Endodermal cell (in vitro differentiated cells): ENCODE results near the gene SLC12A6. TPM values are rescaled to one million over a fixed set of nuclear protein-coding genes. Genes with fewer than 3 reads are reported as not detected.
"Not testable (repeated sequence)": the region's sequence is repeated elsewhere in the genome, so short reads cannot be mapped to it uniquely, and the experiment has no call there.

Experiments
- DNase-seq: peaks from one replicate; pipeline ENCODE4 v3.0.0-alpha.2; 2017
- H3K27ac ChIP-seq: 2 replicates; pipeline ENCODE4 v1.5.1; 2013; ENCODE audit warnings: mild to moderate bottlenecking, low read depth, low read length, moderate library complexity
- H3K27me3 ChIP-seq: 2 replicates; pipeline ENCODE4 v1.6.1; 2013; ENCODE audit warnings: mild to moderate bottlenecking, low read length, moderate library complexity; ENCODE audit not compliant: insufficient read depth, control insufficient read depth, poor library complexity, severe bottlenecking
- H3K36me3 ChIP-seq: 2 replicates; pipeline ENCODE4 v1.7.0; 2013; ENCODE audit warnings: mild to moderate bottlenecking, low read length, moderate library complexity; ENCODE audit not compliant: control insufficient read depth, insufficient read depth
- H3K4me1 ChIP-seq: one replicate; pipeline ENCODE4 v1.7.0; 2013; ENCODE audit warnings: low read length; ENCODE audit not compliant: control insufficient read depth, insufficient read depth
- H3K4me3 ChIP-seq: 2 replicates; pipeline ENCODE4 v1.5.1; 2013; ENCODE audit warnings: mild to moderate bottlenecking, low read length, moderate library complexity
- H3K9ac ChIP-seq: 2 replicates; pipeline ENCODE4 v1.6.1; 2013; ENCODE audit warnings: mild to moderate bottlenecking, low read length, moderate library complexity; ENCODE audit not compliant: poor library complexity, severe bottlenecking; ENCODE audit errors: extremely low read depth
- H3K9me3 ChIP-seq: 2 replicates; pipeline ENCODE4 v1.6.1; 2013; ENCODE audit warnings: mild to moderate bottlenecking, low read length, moderate library complexity; ENCODE audit not compliant: control insufficient read depth
- H3K27ac Mint-ChIP-seq: 2 replicates; pipeline ENCODE4 v1.8.0; 2020; ENCODE audit warnings: mixed read lengths
- H3K27me3 Mint-ChIP-seq: 2 replicates; pipeline ENCODE4 v1.8.0; 2021; ENCODE audit warnings: mild to moderate bottlenecking, mixed read lengths; ENCODE audit not compliant: insufficient read depth
- H3K36me3 Mint-ChIP-seq: 2 replicates; pipeline ENCODE4 v1.8.0; 2020; ENCODE audit warnings: low read depth, mixed read lengths
- H3K4me1 Mint-ChIP-seq: 2 replicates; pipeline ENCODE4 v1.8.0; 2020; ENCODE audit warnings: mixed read lengths
- H3K4me3 Mint-ChIP-seq: 2 replicates; pipeline ENCODE4 v1.8.0; 2020; ENCODE audit warnings: mild to moderate bottlenecking, moderate library complexity, mixed read lengths
- H3K9me3 Mint-ChIP-seq: 2 replicates; pipeline ENCODE4 v1.8.0; 2020; ENCODE audit warnings: mild to moderate bottlenecking, mixed read lengths
- WGBS, 2 experiments: methylation state at CpG; one replicate each; pipeline versions ENCODE4 v1.1.5 to v1.1.7; 2013; ENCODE audit warnings: missing lambda C conversion rate in 2 of 2, mixed read lengths in 1 of 2; ENCODE audit not compliant: insufficient coverage in 1 of 2, insufficient read length in 1 of 2; 5-methylcytosine and 5-hydroxymethylcytosine counted together
- long read RNA-seq, 4 experiments: library from polyadenylated mRNA in 2 of 4; library from RNA in 1 of 4; library from capped mRNA in 1 of 4; stranded (forward) in 3 of 4; unstranded in 1 of 4; transcript quantifications; one replicate each; pipeline ENCODE4 v2.0.0, GENCODE V29; 2020 to 2021; ENCODE audit warnings: inconsistent platforms in 1 of 4
- polyA plus RNA-seq, 2 experiments: library from polyadenylated mRNA; stranded (reverse); fragments of 50-300 nt; gene quantifications; one replicate each; pipeline ENCODE4 v1.2.3, GENCODE V29; 2013
- total RNA-seq, 2 donors: library from RNA; stranded (reverse); fragmentation: NEBNext Ultra II Directional in 1 of 2; extraction: Animal tissue kit (Norgen Biotek cat#: 25700) in 1 of 2; gene quantifications; 2 replicates in 1 of 2; 3 replicates in 1 of 2; pipeline ENCODE4 v1.2.1, GENCODE V29; 2021
- TF ChIP-seq, protein P1 (sequence below): fragments of 200-600 bp; sonication (generic); conservative IDR thresholded peaks from 2 replicates; pipeline ENCODE4 v1.5.0; 2021; ENCODE audit warnings: antibody characterized with exemption, mild to moderate bottlenecking

The SLC12A6 gene
- 10 to 100 TPM; 18.2 to 23.3 TPM for total RNA-seq
- 13.9 TPM for polyA plus RNA-seq (2013, experiment 1 of 2)
- 12.9 TPM for polyA plus RNA-seq (2013, experiment 2 of 2)
- long read RNA-seq, experiment 1, partial matches to known transcripts: 0 of 7 reads
- long read RNA-seq, experiment 1, other reads (novel, unspliced or antisense): 7 of 7 reads
- long read RNA-seq, experiment 2, full-length matches to known transcripts: 5 of 9 reads
- long read RNA-seq, experiment 2, partial matches to known transcripts: 0 of 9 reads
- long read RNA-seq, experiment 2, other reads (novel, unspliced or antisense): 4 of 9 reads
- long read RNA-seq, experiment 3, full-length matches to known transcripts: 11 of 13 reads
- long read RNA-seq, experiment 3, partial matches to known transcripts: 0 of 13 reads
- long read RNA-seq, experiment 3, other reads (novel, unspliced or antisense): 2 of 13 reads
- long read RNA-seq, experiment 4: 0 reads

DNA sequence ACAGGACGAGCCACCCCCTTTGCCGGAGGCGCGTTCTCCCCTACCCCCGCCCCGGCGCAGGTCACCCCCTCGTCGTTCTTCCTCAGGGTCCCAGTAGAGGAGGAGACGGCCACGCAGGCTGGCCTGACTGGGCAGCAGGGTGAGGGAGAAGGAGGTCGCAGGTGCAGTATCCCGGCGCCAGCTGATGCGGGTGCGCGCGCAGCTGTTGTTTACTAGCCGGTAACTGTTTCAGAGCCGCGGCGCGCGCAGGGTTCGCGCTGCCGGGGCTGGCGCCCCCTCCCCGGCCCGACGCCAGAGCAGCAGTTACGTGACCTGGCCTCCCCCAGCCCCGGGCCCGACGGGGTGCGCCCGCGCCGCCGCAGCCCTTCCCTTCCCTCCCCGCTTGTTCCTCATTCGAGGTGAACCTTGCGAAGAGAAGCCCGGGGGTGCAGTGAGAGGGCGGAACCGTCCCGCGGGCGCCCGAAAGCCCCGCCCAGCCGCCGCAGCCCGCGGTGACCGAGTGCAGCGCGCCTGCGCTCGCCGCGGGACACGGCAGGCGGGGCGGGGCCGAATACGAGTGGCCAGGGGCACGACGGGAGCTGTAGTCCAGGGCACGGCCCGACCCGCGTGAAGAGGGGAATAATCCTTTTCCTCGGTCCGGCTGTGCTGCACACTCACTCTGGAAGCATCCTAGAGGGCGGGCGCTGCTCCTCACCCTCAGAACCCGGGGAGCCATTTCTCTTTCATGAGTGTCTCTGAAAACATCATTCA, at the start of gene SLC12A6:
SLC12A6 (minus strand) TSS at position 225 of the 750 bp plus-strand sequence. CDS start 1,101 bp downstream, outside the sequence.
- Mint-ChIP-seq H3K27ac (peak within 1 kb of the TSS; percentile 75), H3K4me1 (peaks cover 10% of the 10 kb centered on the region), H3K27me3 (peaks cover 4% of the 10 kb centered on the region), H3K36me3 (peaks cover 28% of the 10 kb centered on the region), H3K4me3 (peak within 1 kb of the TSS; percentile 72), H3K9me3 (no peaks in the 10 kb centered on the region)
- TF ChIP-seq, protein P1, sequence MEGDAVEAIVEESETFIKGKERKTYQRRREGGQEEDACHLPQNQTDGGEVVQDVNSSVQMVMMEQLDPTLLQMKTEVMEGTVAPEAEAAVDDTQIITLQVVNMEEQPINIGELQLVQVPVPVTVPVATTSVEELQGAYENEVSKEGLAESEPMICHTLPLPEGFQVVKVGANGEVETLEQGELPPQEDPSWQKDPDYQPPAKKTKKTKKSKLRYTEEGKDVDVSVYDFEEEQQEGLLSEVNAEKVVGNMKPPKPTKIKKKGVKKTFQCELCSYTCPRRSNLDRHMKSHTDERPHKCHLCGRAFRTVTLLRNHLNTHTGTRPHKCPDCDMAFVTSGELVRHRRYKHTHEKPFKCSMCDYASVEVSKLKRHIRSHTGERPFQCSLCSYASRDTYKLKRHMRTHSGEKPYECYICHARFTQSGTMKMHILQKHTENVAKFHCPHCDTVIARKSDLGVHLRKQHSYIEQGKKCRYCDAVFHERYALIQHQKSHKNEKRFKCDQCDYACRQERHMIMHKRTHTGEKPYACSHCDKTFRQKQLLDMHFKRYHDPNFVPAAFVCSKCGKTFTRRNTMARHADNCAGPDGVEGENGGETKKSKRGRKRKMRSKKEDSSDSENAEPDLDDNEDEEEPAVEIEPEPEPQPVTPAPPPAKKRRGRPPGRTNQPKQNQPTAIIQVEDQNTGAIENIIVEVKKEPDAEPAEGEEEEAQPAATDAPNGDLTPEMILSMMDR: no peak
- DNase-seq: peak; percentile 94
- no peaks in the 10 kb centered on the region for H3K9me3 ChIP-seq
- H3K36me3 ChIP-seq: peaks cover 30% of the 10 kb centered on the region
- 0% methylated on average over 25 to 78 of the region's 78 CpGs for WGBS, 2 experiments
- H3K9ac ChIP-seq: peak within 1 kb of the TSS; percentile 69
- no peaks in the 10 kb centered on the region for H3K27me3 ChIP-seq
- peak within 1 kb of the TSS; percentile 83 for H3K27ac ChIP-seq
- peak within 1 kb of the TSS; percentile 94 for H3K4me3 ChIP-seq
- peaks cover 2% of the 10 kb centered on the region for H3K4me1 ChIP-seq

DNA sequence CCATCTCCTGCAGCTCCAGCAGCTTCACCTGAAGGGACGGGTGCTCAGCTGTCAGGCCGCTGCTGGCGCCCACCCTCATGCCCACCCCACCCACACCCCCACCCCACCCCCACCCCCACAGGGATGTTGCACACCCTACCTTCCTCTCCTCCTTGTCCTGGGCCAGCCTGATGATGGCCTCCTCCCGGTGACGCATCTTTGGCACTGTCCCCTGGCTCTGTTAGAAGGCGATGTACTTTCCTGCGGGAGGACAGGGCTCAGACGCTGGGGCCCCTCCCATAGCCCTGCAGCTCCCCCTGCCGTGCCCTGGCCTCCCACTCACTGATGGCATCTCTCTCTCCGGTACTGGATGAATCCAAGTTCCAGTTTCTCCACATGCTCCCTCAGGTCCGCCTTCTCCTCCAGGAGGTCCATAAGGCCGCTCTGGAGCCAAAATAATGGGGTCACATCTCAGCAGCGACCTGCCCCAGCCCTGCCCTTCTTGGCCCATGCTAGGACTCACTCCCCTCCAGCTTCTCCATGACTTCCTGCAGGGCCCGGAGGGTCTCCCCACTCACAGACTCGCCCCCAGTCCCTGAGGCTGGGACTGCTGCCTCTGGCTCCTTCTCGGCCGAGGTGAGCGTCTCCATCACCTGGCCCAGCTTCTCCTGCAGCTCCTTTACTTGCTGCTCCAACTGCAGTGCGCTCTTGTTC, 44.4 kb upstream of the SLC12A6 start:
- WGBS, 2 experiments: no CpG with 5 or more reads among the region's 19 CpGs
- not testable (repeated sequence) for H3K9ac ChIP-seq, H3K27me3 ChIP-seq, H3K27ac ChIP-seq, H3K4me3 ChIP-seq, H3K9me3 ChIP-seq, H3K36me3 ChIP-seq, DNase-seq, H3K4me3 Mint-ChIP-seq, H3K36me3 Mint-ChIP-seq, H3K4me1 ChIP-seq, H3K27me3 Mint-ChIP-seq, H3K4me1 Mint-ChIP-seq, H3K9me3 Mint-ChIP-seq, H3K27ac Mint-ChIP-seq

DNA sequence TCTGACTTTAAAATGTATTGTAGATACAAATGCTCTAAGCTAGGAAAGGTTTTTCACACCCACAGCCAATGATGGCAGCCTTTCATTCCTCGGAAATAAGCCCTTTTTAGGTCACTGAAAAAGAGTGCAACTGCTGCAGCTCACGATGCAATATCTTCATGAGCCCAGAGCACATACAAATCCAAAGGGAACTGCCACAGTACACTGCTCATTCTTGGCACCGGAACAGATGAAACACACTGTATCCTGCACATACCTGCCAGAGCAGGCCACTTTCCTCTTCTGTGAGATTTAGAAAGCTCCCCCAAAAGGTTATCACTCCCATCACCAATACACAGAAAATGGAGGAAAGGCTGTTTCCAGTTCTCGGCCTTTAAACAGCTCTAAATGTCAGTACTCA, 42.9 kb upstream of the SLC12A6 start:
- not testable (repeated sequence) for H3K27ac Mint-ChIP-seq, H3K4me1 ChIP-seq, H3K36me3 Mint-ChIP-seq, H3K4me3 ChIP-seq, H3K36me3 ChIP-seq, H3K27me3 ChIP-seq, H3K9me3 ChIP-seq, H3K4me1 Mint-ChIP-seq, H3K27ac ChIP-seq, H3K9me3 Mint-ChIP-seq, H3K4me3 Mint-ChIP-seq, H3K27me3 Mint-ChIP-seq, H3K9ac ChIP-seq, DNase-seq
- WGBS, 2 experiments: 95 to 100% methylated on average over 2 to 3 of the region's 4 CpGs
